Measurements from ENCODE around the gene SKP1. TPM values are rescaled to one million over a fixed set of nuclear protein-coding genes. Genes with fewer than 3 reads are reported as not detected.
A peak's percentile ranks its signal among the peaks of the same experiment; 100 is the strongest.
"Not testable (repeated sequence)": the region's sequence is repeated elsewhere in the genome, so short reads cannot be mapped to it uniquely, and the experiment has no call there.

The SKP1 gene
- polyA plus RNA-seq (ENCODE audit: insufficient read length in 4 of 4): 100 to 1,000 TPM; 660 to 997 (median 756) TPM

GRCh38 chr5:134176511-134177368, at the start of gene SKP1:
SKP1 (minus strand) TSS chr5:134176950; CDS start chr5:134174022, 2,928 bp downstream.
- peak; percentile 81 to 82 (median 81) for DNase-seq (ENCODE audit: low read depth in 4 of 4, low spot score in 2 of 4)

- DNase-seq (ENCODE audit: low read depth in 4 of 4, low spot score in 2 of 4): peak; percentile 95 to 99 (median 97)
Observed at GRCh38 chr5:134225780-134226440, 49.2 kb upstream of the SKP1 start, which contains the start of gene PPP2CA. PPP2CA (minus strand) TSS chr5:134226073; CDS start chr5:134225861, 212 bp downstream.

- peak in 2 of 4 donors; percentile 62 to 73 for DNase-seq (ENCODE audit: low read depth in 4 of 4, low spot score in 2 of 4)
Observed at GRCh38 chr5:134224888-134225779, 48.4 kb upstream of the SKP1 start.

- DNase-seq (ENCODE audit: low read depth in 4 of 4, low spot score in 2 of 4): no peak
Observed at GRCh38 chr5:134223406-134224248, 46.9 kb upstream of the SKP1 start.

- not testable (repeated sequence) for DNase-seq (ENCODE audit: low read depth in 4 of 4, low spot score in 2 of 4)
Observed at GRCh38 chr5:134221690-134222089, 44.9 kb upstream of the SKP1 start.

GRCh38 chr5:134215757-134216156, 39.0 kb upstream of the SKP1 start:
- DNase-seq (ENCODE audit: low read depth in 4 of 4, low spot score in 2 of 4): no peak

- not testable (repeated sequence) for DNase-seq (ENCODE audit: low read depth in 4 of 4, low spot score in 2 of 4)
Observed at GRCh38 chr5:134211263-134212031, 34.7 kb upstream of the SKP1 start.

- no peak for DNase-seq (ENCODE audit: low read depth in 4 of 4, low spot score in 2 of 4)
Observed at GRCh38 chr5:134209477-134210245, 32.9 kb upstream of the SKP1 start.

GRCh38 chr5:134207696-134208095, 30.9 kb upstream of the SKP1 start:
- DNase-seq (ENCODE audit: low read depth in 4 of 4, low spot score in 2 of 4): no peak

- DNase-seq (ENCODE audit: low read depth in 4 of 4, low spot score in 2 of 4): no peak
Observed at GRCh38 chr5:134206627-134207160, 29.9 kb upstream of the SKP1 start.

GRCh38 chr5:134204575-134204974, 27.8 kb upstream of the SKP1 start:
- DNase-seq (ENCODE audit: low read depth in 4 of 4, low spot score in 2 of 4): no peak

GRCh38 chr5:134203630-134204029, 26.9 kb upstream of the SKP1 start:
- DNase-seq (ENCODE audit: low read depth in 4 of 4, low spot score in 2 of 4): no peak

GRCh38 chr5:134195666-134196065, 18.9 kb upstream of the SKP1 start:
- DNase-seq (ENCODE audit: low read depth in 4 of 4, low spot score in 2 of 4): no peak

- no peak for DNase-seq (ENCODE audit: low read depth in 4 of 4, low spot score in 2 of 4)
Observed at GRCh38 chr5:134189031-134189430, 12.3 kb upstream of the SKP1 start.

GRCh38 chr5:134188092-134188491, 11.3 kb upstream of the SKP1 start:
- no peak for DNase-seq (ENCODE audit: low read depth in 4 of 4, low spot score in 2 of 4)

GRCh38 chr5:134184155-134185135, 7.7 kb upstream of the SKP1 start:
- peak in 2 of 4 donors; percentile 24 to 49 for DNase-seq (ENCODE audit: low read depth in 4 of 4, low spot score in 2 of 4)

GRCh38 chr5:134183481-134183880, 6.7 kb upstream of the SKP1 start:
- DNase-seq (ENCODE audit: low read depth in 4 of 4, low spot score in 2 of 4): no peak
